WERI-Rb-1 (cell line): ENCODE measurements around the gene ELL2.
"Not testable (repeated sequence)": the region's sequence is repeated elsewhere in the genome, so short reads cannot be mapped to it uniquely, and the experiment has no call there.

ENCODE experiments used
- DNase-seq: peaks from one replicate; pipeline ENCODE4 v3.0.0-alpha.2; 2020
- H3K27ac ChIP-seq: fragments of 250-450 bp; sonication (Bioruptor Pico); 2 replicates; pipeline ENCODE4 v1.5.1; 2020; ENCODE audit warnings: mild to moderate bottlenecking, moderate library complexity
- H3K27me3 ChIP-seq: fragments of 250-450 bp; sonication (Bioruptor Pico); 2 replicates; pipeline ENCODE4 v1.5.1; 2021; ENCODE audit warnings: mild to moderate bottlenecking, low read depth, moderate library complexity; ENCODE audit not compliant: insufficient read depth, severe bottlenecking
- H3K36me3 ChIP-seq: fragments of 250-450 bp; sonication (Bioruptor Pico); 2 replicates; pipeline ENCODE4 v1.5.1; 2020; ENCODE audit warnings: mild to moderate bottlenecking, moderate library complexity
- H3K4me3 ChIP-seq: 2 replicates; pipeline ENCODE4 v1.5.1; 2011; ENCODE audit warnings: low read depth, mild to moderate bottlenecking, control low read depth, low read length
- H3K9me3 ChIP-seq: fragments of 250-450 bp; sonication (Bioruptor Pico); 2 replicates; pipeline ENCODE4 v1.5.1; 2021; ENCODE audit warnings: mild to moderate bottlenecking, moderate library complexity; ENCODE audit not compliant: severe bottlenecking
- CTCF ChIP-seq: IDR thresholded peaks from 2 replicates; pipeline ENCODE4 v1.5.1; 2011; ENCODE audit warnings: low read depth, mild to moderate bottlenecking, control low read depth, inconsistent platforms, low read length

The ELL2 gene

GRCh38 chr5:95852567-95852966, 109.1 kb downstream of the ELL2 start:
- H3K36me3 ChIP-seq = no peaks in the 10 kb centered on the region
- H3K27me3 ChIP-seq = no peaks in the 10 kb centered on the region
- no peak overlapping the region for H3K4me3 ChIP-seq
- no peak overlapping the region for H3K27ac ChIP-seq
- no peak for DNase-seq
- no peaks in the 10 kb centered on the region for H3K9me3 ChIP-seq
- no peak for TF ChIP-seq CTCF

DNA sequence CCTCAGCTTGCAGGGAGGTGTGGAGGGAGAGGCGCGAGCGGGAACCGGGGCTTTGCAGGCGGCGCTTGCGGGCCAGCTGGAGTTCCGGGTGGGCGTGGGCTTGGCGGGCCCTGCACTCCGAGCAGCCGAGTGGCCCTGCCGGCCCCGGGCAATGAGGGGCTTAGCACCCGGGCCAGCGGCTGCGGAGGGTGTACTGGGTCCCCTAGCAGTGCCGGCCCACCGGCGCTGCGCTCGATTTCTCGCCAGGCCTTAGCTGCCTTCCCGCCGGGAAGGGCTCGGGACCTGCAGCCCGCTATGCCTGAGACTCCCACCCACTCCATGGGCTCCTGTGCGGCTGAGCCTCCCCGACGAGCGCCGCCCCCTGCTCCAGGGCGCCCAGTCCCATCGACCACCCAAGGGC, 110.5 kb downstream of the ELL2 start:
- not testable (repeated sequence) for H3K4me3 ChIP-seq, H3K36me3 ChIP-seq, H3K27ac ChIP-seq, H3K9me3 ChIP-seq, DNase-seq, H3K27me3 ChIP-seq

DNA sequence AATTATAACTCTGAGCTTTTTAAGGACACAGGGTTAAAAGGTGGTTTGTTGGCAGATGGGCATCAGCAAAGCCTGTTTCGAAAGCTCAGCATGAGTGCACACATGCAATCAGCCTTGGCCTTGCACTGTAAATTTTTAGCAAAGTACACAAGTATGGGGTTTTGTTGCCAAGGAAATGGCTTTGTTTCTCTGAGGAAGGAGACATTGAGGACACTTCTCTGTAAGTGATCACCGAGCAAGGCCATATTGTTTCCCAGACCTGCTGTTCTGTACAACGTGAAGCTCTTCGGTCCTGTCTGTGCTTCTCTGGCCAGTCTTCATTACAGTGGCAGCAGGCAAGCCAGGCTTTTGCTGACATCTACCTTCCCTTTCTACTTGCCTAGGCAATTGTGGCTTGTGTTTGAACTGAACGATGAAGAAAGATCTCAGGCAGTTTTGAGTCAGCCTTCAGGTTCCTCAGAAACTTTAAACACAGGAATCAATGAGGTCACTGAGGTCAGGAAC, 111.2 kb downstream of the ELL2 start:
- Histone ChIP-seq H3K36me3 (no peaks in the 10 kb centered on the region), H3K4me3 (no peak overlapping the region), H3K27ac (no peak overlapping the region), H3K9me3 (no peaks in the 10 kb centered on the region), H3K27me3 (no peaks in the 10 kb centered on the region)
- DNase-seq = no peak
- no peak for TF ChIP-seq CTCF

GRCh38 chr5:95848701-95849100, 113.0 kb downstream of the ELL2 start:
- TF ChIP-seq CTCF = no peak
- no peak overlapping the region for H3K4me3 ChIP-seq
- no peaks in the 10 kb centered on the region for H3K36me3 ChIP-seq
- H3K27me3 ChIP-seq = no peaks in the 10 kb centered on the region
- no peak for DNase-seq
- no peaks in the 10 kb centered on the region for H3K9me3 ChIP-seq
- no peak overlapping the region for H3K27ac ChIP-seq

- Histone ChIP-seq H3K27me3 (no peaks in the 10 kb centered on the region), H3K36me3 (no peaks in the 10 kb centered on the region), H3K9me3 (no peaks in the 10 kb centered on the region), H3K27ac (no peak overlapping the region), H3K4me3 (no peak overlapping the region)
- no peak for TF ChIP-seq CTCF
- no peak for DNase-seq
These were observed 114.4 kb downstream of the ELL2 start for GRCh38 chr5:95847261-95847592.

DNA sequence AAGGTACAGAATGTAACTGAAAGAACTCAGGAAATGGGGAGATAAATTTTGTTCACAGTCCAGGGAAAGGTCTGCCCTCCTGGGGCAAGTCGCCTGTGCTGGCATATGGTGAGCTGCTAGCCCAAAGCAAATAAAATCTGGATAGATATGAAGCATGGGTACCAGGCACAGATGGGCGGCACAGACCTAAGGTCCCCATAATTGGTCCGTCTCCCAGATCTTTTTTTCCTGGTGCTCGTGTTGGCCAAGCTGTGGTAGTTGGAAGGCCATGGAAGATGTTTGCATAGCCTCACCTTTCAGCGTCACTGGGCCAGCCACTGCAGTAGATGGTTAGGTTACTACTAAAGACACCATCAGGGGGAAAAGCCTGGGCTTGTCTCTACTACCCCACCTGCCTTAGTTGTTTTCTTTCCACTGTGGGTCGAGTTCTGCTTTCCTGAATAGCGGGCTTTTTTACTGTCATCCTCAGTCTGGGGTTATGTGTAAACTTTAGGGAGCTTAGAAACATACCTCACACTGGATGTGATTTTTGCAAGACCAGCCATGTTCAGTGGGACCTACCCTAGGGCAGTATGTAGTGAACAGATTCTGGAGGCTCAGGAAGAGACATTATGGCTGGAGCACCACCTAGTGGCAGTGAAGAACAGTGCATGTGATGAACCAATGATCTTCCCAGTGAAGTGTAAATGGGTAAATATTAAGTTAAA, 114.9 kb downstream of the ELL2 start:
- peak; percentile 61 for DNase-seq
- TF ChIP-seq CTCF = peak; percentile 90
- Histone ChIP-seq H3K9me3 (no peaks in the 10 kb centered on the region), H3K27me3 (no peaks in the 10 kb centered on the region), H3K4me3 (no peak overlapping the region), H3K36me3 (no peaks in the 10 kb centered on the region), H3K27ac (no peak overlapping the region)
